Endothelial cell of umbilical vein (primary cell): ENCODE results near the gene RSF1. TPM values are rescaled to one million over a fixed set of nuclear protein-coding genes. Genes with fewer than 3 reads are reported as not detected.

Experiments used
- BruUV-seq: library from RNA; stranded (reverse); fragments of 400-500 nt; replicated peaks from 2 replicates; lab custom pipeline; 2021; lab: Mats Ljungman, UMichigan
- CTCF ChIA-PET: fragments of 300-600, 350-600 bp; sonication (Branson Sonifier 250); formaldehyde crosslinking; loops from one replicate; lab custom pipeline; 2021; ENCODE audit warnings: antibody characterized with exemption, inconsistent platforms; lab: Charles Lee
- POLR2A ChIA-PET: fragments of 300-600, 350-600 bp; sonication (Branson Sonifier 250); formaldehyde crosslinking; loops from one replicate; lab custom pipeline; 2021; ENCODE audit warnings: antibody characterized with exemption, inconsistent platforms; lab: Charles Lee
- DNase-seq: peaks from one replicate; pipeline ENCODE4 v3.0.0-alpha.2; 2011; ENCODE audit warnings: low read depth, low spot score
- FAIRE-seq: peaks from 2 replicates; lab custom pipeline; 2011; peaks lifted over from hg19 to GRCh38; lab: Jason Lieb, UNC
- H2AFZ ChIP-seq: 2 replicates; pipeline ENCODE4 v1.6.0; 2012; ENCODE audit warnings: low read depth, low read length, control low read depth, inconsistent platforms
- H3K27ac ChIP-seq: 2 replicates; pipeline ENCODE4 v1.5.1; 2011; ENCODE audit warnings: low read depth, mild to moderate bottlenecking, control low read depth, low read length, moderate library complexity; ENCODE audit not compliant: insufficient read depth
- H3K27me3 ChIP-seq, 2 experiments: 2 replicates each; pipeline versions ENCODE4 v1.6.0 to v1.6.1; 2011; ENCODE audit warnings: low read length in 2 of 2, mixed read lengths in 1 of 2; ENCODE audit not compliant: control insufficient read depth in 2 of 2, insufficient read depth in 2 of 2
- H3K36me3 ChIP-seq, 2 experiments: 2 replicates in 1 of 2; 3 replicates in 1 of 2; pipeline ENCODE4 v1.5.1; 2011; ENCODE audit warnings: low read length in 2 of 2, mild to moderate bottlenecking in 1 of 2, moderate library complexity in 1 of 2; ENCODE audit not compliant: control insufficient read depth in 2 of 2, insufficient read depth in 2 of 2; ENCODE audit errors: extremely low read depth in 1 of 2
- H3K4me1 ChIP-seq: 3 replicates; pipeline ENCODE4 v1.5.1; 2011; ENCODE audit warnings: mild to moderate bottlenecking, low read length; ENCODE audit not compliant: control insufficient read depth, insufficient read depth; ENCODE audit errors: extremely low read depth
- H3K4me2 ChIP-seq: 2 replicates; pipeline ENCODE4 v1.6.1; 2011; ENCODE audit warnings: low read length, control low read depth, mixed read lengths; ENCODE audit not compliant: insufficient read depth
- H3K4me3 ChIP-seq, 3 experiments: fragments of 200-600 bp in 1 of 3; sonication (generic), shearing (Covaris generic) in 1 of 3; replicated peaks in 1 of 3; 2 replicates each; pipeline ENCODE4 v1.5.1; 2011 to 2016; ENCODE audit warnings: control low read depth in 3 of 3, low read length in 3 of 3, mild to moderate bottlenecking in 2 of 3, inconsistent platforms in 1 of 3, low read depth in 1 of 3, moderate library complexity in 1 of 3; ENCODE audit not compliant: insufficient read depth in 1 of 3
- H3K79me2 ChIP-seq: 2 replicates; pipeline ENCODE4 v1.6.0; 2012; ENCODE audit warnings: low read length, inconsistent platforms; ENCODE audit not compliant: control insufficient read depth, insufficient read depth
- H3K9ac ChIP-seq: replicated peaks from 2 replicates; pipeline ENCODE3; 2011; ENCODE audit warnings: low read length, control low read depth; ENCODE audit not compliant: insufficient read depth; ENCODE audit errors: extremely low read depth
- H3K9me1 ChIP-seq: replicated peaks from 3 replicates; pipeline ENCODE4 v1.6.0; 2011; ENCODE audit warnings: mild to moderate bottlenecking, low read length; ENCODE audit not compliant: control insufficient read depth, insufficient read depth; ENCODE audit errors: extremely low read depth
- H3K9me3 ChIP-seq: replicated peaks from 2 replicates; pipeline ENCODE4 v1.5.1; 2012; ENCODE audit warnings: low read length, inconsistent platforms; ENCODE audit not compliant: control insufficient read depth, insufficient read depth
- H4K20me1 ChIP-seq: replicated peaks from 2 replicates; pipeline ENCODE3; 2011; ENCODE audit warnings: mild to moderate bottlenecking, low read length; ENCODE audit not compliant: control insufficient read depth, insufficient read depth; ENCODE audit errors: extremely low read depth
- EZH2 ChIP-seq: IDR thresholded peaks from 2 replicates; pipeline ENCODE4 v1.6.1; 2012; ENCODE audit warnings: borderline replicate concordance, low read depth, mild to moderate bottlenecking, moderate library complexity, low read length, inconsistent platforms; ENCODE audit not compliant: severe bottlenecking
- FOS ChIP-seq: IDR thresholded peaks from 2 replicates; pipeline ENCODE4 v1.6.1; 2011; ENCODE audit warnings: mild to moderate bottlenecking, low read length, moderate library complexity, borderline replicate concordance; ENCODE audit not compliant: insufficient read depth
- GATA2 ChIP-seq: IDR thresholded peaks from 2 replicates; pipeline ENCODE4 v1.7.0; 2011; ENCODE audit warnings: low read depth, mild to moderate bottlenecking, moderate library complexity, mixed read lengths, low read length; ENCODE audit not compliant: insufficient read length, insufficient read depth
- JUN ChIP-seq: IDR thresholded peaks from 2 replicates; pipeline ENCODE4 v1.6.1; 2011; ENCODE audit warnings: borderline replicate concordance, low read depth; ENCODE audit not compliant: insufficient read length, insufficient read depth
- MYC ChIP-seq: IDR thresholded peaks from one replicate; pipeline ENCODE4 v1.6.1; 2011; ENCODE audit warnings: mild to moderate bottlenecking, low read depth, low read length
- POLR2A ChIP-seq: IDR thresholded peaks from 2 replicates; pipeline ENCODE4 v1.6.1; 2012; ENCODE audit warnings: low read depth, mild to moderate bottlenecking, control low read depth, low read length
- POLR2AphosphoS5 ChIP-seq: IDR thresholded peaks from 2 replicates; pipeline ENCODE4 v1.6.1; 2012; ENCODE audit warnings: low read depth, mild to moderate bottlenecking, control low read depth, low read length, moderate library complexity; ENCODE audit not compliant: insufficient read depth
- dilution Hi-C: fragments of 300-500 bp; cut with MboI; formaldehyde crosslinking; loops from one replicate; pipeline ENCODE4 v1.15.0; 2019; ENCODE audit warnings: low sequenced_read_pairs; ENCODE audit not compliant: extremely low pct_ligation_motif_present
- intact Hi-C: fragments of 100-400 bp; cut with micrococcal nuclease; formaldehyde crosslinking; loops from one replicate; pipeline ENCODE4 v1.10.0; 2022
- polyA plus RNA-seq, 4 experiments: library from polyadenylated mRNA; depleted of rRNA in 3 of 4; stranded (reverse) in 3 of 4; unstranded in 1 of 4; fragments of >200 nt; gene quantifications; 2 replicates each; pipeline versions ENCODE4 v1.2.1 to v1.2.3, GENCODE V29; 2011 to 2012; ENCODE audit warnings: missing spikeins in 1 of 4
- total RNA-seq: library from RNA; stranded (reverse); gene quantifications from 2 replicates; pipeline ENCODE4 v1.2.3, GENCODE V29; 2021
- TF ChIP-seq, protein P1 (sequence below): IDR thresholded peaks from 2 replicates; pipeline ENCODE4 v1.6.1; 2011; ENCODE audit not compliant: insufficient read depth, insufficient read length
- TF ChIP-seq, protein P2 (sequence below), 2 donors: IDR thresholded peaks; 1 replicate in 1 of 2; 2 replicates in 1 of 2; pipeline ENCODE4 v1.5.1; 2011; ENCODE audit warnings: low read length in 2 of 2, mild to moderate bottlenecking in 2 of 2, moderate library complexity in 2 of 2, control low read depth in 1 of 2, inconsistent platforms in 1 of 2, low read depth in 1 of 2; ENCODE audit not compliant: insufficient read depth in 1 of 2; ENCODE audit errors: extremely low read depth in 1 of 2

Gene RSF1
- total and polyA plus RNA-seq, 2 donors (not counting 3 experiments of a cell fraction or from before 2014, with no cell fraction given): 10.0 to 55.1 TPM

DNA sequence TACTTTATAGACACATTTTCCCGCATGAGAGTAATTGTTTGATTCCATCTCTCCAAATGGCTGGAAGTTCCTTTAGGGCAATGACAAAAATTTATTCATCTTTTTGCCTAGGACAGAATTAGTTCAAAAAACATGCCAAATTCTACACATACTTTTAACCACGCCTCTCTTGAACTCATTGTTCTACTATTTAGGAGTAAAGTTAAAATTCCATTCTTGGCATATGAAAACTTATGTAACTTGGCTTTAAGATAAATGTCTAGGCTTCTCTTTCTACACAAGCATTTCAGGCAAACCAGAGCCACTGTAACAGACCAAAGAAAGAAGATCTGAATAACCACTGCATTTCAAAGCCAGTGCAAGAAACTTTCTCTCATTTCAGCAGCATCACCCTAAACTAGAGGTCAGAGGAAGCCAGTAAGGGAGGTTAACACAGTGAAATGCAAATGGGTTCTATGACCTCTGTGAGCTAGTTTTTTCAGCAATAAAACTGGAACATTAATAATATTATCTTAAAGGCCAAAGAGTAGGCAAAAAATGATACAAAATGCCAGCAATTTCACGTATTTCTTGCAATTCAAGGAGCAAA lies 73.0 kb downstream of the RSF1 start:
- TF ChIP-seq FOS (no peak), GATA2 (no peak), JUN (no peak), MYC (no peak), POLR2A (no peak), POLR2AphosphoS5 (no peak), EZH2 (no peak)
- TF ChIP-seq, protein P1, sequence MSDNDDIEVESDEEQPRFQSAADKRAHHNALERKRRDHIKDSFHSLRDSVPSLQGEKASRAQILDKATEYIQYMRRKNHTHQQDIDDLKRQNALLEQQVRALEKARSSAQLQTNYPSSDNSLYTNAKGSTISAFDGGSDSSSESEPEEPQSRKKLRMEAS: no peak
- TF ChIP-seq, protein P2, sequence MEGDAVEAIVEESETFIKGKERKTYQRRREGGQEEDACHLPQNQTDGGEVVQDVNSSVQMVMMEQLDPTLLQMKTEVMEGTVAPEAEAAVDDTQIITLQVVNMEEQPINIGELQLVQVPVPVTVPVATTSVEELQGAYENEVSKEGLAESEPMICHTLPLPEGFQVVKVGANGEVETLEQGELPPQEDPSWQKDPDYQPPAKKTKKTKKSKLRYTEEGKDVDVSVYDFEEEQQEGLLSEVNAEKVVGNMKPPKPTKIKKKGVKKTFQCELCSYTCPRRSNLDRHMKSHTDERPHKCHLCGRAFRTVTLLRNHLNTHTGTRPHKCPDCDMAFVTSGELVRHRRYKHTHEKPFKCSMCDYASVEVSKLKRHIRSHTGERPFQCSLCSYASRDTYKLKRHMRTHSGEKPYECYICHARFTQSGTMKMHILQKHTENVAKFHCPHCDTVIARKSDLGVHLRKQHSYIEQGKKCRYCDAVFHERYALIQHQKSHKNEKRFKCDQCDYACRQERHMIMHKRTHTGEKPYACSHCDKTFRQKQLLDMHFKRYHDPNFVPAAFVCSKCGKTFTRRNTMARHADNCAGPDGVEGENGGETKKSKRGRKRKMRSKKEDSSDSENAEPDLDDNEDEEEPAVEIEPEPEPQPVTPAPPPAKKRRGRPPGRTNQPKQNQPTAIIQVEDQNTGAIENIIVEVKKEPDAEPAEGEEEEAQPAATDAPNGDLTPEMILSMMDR (IDR thresholded peaks at IDR 0.05; ENCODE audit: extremely low read depth in 1 of 2, insufficient read depth in 1 of 2, low read depth in 1 of 2, low read length in 2 of 2): no peak
- Histone ChIP-seq H3K4me2 (no peak overlapping the region), H3K4me1 (peaks cover 6% of the 10 kb centered on the region), H3K9me1 (no peaks in the 10 kb centered on the region), H3K36me3 (no peaks in the 10 kb centered on the region), H3K27me3 (no peaks in the 10 kb centered on the region), H3K4me3 (no peak overlapping the region), H3K9ac (no peak overlapping the region), H3K9me3 (no peaks in the 10 kb centered on the region), H2AFZ (no peak overlapping the region), H4K20me1 (peaks cover 4% of the 10 kb centered on the region), H3K79me2 (peaks cover 18% of the 10 kb centered on the region), H3K27ac (no peak overlapping the region)
- intact Hi-C loops: no loop called here
- no TSS peak for BruUV-seq
- ChIA-PET CTCF (no interaction called here), POLR2A (no interaction called here)
- dilution Hi-C loops: no loop called here
- FAIRE-seq (no peak), DNase-seq (no peak)
